ENCODE measurements around the gene RRAS2. TPM values are rescaled to one million over a fixed set of nuclear protein-coding genes. Genes with fewer than 3 reads are reported as not detected.

RRAS2 gene
- total and polyA plus RNA-seq, 2 donors (not counting 3 experiments of a cell fraction or from before 2014, with no cell fraction given) = 30.1 to 80.5 TPM

DNA sequence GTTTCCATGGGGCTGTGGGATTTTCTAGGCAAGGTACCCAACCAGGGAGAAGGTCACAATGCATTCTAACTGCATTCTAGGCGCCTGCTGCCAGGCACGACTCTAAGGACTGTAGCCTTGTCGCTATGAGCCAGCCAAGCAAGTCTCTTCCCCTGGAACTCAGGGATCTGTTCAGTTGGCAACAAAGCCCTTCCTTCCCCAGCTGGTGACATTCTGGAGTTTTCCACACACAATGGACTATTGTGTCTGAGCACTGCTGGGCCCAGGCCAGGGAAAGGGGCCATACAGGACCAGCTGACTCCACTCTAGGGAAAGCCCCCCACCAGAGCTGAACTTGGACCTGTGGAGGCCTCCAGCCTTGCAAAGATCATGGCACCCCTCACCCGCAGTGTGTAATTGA lies 116.8 kb downstream of the RRAS2 start:
- BruUV-seq (replicated peaks) = no TSS peak
- H3K4me2 ChIP-seq (ENCODE audit: insufficient read depth, low read length) = no peak overlapping the region
- no peak overlapping the region for H3K4me3 ChIP-seq (replicated peaks in 1 of 3; ENCODE audit: insufficient read depth in 1 of 3, low read depth in 1 of 3, low read length in 3 of 3)
- no peaks in the 10 kb centered on the region for H4K20me1 ChIP-seq (replicated peaks; ENCODE audit: control insufficient read depth, extremely low read depth, insufficient read depth, low read length)
- dilution Hi-C loops (cut with MboI; ENCODE audit: extremely low pct_ligation_motif_present, low sequenced_read_pairs) = no loop called here
- H3K36me3 ChIP-seq (ENCODE audit: control insufficient read depth in 2 of 2, extremely low read depth in 1 of 2, insufficient read depth in 2 of 2, low read length in 2 of 2) = no peaks in the 10 kb centered on the region
- no peak overlapping the region for H3K9ac ChIP-seq (replicated peaks; ENCODE audit: extremely low read depth, insufficient read depth, low read length)
- H2AFZ ChIP-seq (ENCODE audit: low read depth, low read length) = no peak overlapping the region
- H3K79me2 ChIP-seq (ENCODE audit: control insufficient read depth, insufficient read depth, low read length) = no peaks in the 10 kb centered on the region
- no peaks in the 10 kb centered on the region for H3K9me1 ChIP-seq (replicated peaks; ENCODE audit: control insufficient read depth, extremely low read depth, insufficient read depth, low read length)
- no peak overlapping the region for H3K27ac ChIP-seq (ENCODE audit: insufficient read depth, low read depth, low read length)
- intact Hi-C loops (cut with micrococcal nuclease) = no loop called here
- DNase-seq (ENCODE audit: low read depth, low spot score) (no peak), FAIRE-seq (no peak)
- ChIA-PET POLR2A (no interaction called here), CTCF (interaction anchor here (1.1 kb wide), 1 partner anchor 470 kb away, joined by 3 read pairs; no protein-coding TSS in a partner anchor)
- H3K9me3 ChIP-seq (replicated peaks; ENCODE audit: control insufficient read depth, insufficient read depth, low read length) = no peaks in the 10 kb centered on the region
- H3K27me3 ChIP-seq (ENCODE audit: control insufficient read depth in 2 of 2, insufficient read depth in 2 of 2, low read length in 2 of 2) = peaks cover 10 to 19% of the 10 kb centered on the region in 2 experiments
- TF ChIP-seq POLR2A (IDR thresholded peaks at IDR 0.05; ENCODE audit: low read depth, low read length) (no peak), GATA2 (IDR thresholded peaks at IDR 0.05; ENCODE audit: insufficient read depth, insufficient read length, low read depth, low read length) (no peak), FOS (IDR thresholded peaks at IDR 0.05; ENCODE audit: borderline replicate concordance, insufficient read depth, low read length) (no peak), MYC (IDR thresholded peaks at IDR 0.05; ENCODE audit: low read depth, low read length) (no peak), EZH2 (IDR thresholded peaks at IDR 0.05; ENCODE audit: borderline replicate concordance, low read depth, low read length, severe bottlenecking) (no peak)
- TF ChIP-seq, protein P1, sequence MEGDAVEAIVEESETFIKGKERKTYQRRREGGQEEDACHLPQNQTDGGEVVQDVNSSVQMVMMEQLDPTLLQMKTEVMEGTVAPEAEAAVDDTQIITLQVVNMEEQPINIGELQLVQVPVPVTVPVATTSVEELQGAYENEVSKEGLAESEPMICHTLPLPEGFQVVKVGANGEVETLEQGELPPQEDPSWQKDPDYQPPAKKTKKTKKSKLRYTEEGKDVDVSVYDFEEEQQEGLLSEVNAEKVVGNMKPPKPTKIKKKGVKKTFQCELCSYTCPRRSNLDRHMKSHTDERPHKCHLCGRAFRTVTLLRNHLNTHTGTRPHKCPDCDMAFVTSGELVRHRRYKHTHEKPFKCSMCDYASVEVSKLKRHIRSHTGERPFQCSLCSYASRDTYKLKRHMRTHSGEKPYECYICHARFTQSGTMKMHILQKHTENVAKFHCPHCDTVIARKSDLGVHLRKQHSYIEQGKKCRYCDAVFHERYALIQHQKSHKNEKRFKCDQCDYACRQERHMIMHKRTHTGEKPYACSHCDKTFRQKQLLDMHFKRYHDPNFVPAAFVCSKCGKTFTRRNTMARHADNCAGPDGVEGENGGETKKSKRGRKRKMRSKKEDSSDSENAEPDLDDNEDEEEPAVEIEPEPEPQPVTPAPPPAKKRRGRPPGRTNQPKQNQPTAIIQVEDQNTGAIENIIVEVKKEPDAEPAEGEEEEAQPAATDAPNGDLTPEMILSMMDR (IDR thresholded peaks at IDR 0.05; ENCODE audit: extremely low read depth in 1 of 2, insufficient read depth in 1 of 2, low read depth in 1 of 2, low read length in 2 of 2) = no peak
- no peaks in the 10 kb centered on the region for H3K4me1 ChIP-seq (ENCODE audit: control insufficient read depth, extremely low read depth, insufficient read depth, low read length)

DNA sequence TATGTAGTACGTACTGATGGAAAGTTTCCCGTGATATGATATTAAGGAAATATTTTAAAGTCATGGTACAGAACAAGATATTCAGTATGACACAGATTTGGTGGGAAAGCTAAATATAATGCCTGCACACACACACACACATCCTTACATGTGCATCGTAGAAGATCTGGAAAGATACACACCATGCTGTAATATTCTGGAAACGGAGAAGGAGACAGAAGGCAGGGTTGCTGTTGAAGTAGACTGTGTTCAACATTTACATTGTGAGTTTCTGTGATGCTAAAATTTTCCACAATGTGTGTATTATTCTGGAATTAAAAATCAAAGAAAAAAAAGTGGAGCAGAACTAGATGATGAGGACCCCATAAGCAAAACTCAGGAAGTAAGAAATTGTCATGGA lies 118.0 kb downstream of the RRAS2 start:
- no peak overlapping the region for H3K27ac ChIP-seq (ENCODE audit: insufficient read depth, low read depth, low read length)
- dilution Hi-C loops (cut with MboI; ENCODE audit: extremely low pct_ligation_motif_present, low sequenced_read_pairs) (no loop called here), intact Hi-C loops (cut with micrococcal nuclease) (no loop called here)
- H4K20me1 ChIP-seq (replicated peaks; ENCODE audit: control insufficient read depth, extremely low read depth, insufficient read depth, low read length) = no peaks in the 10 kb centered on the region
- H3K4me3 ChIP-seq (replicated peaks in 1 of 3; ENCODE audit: insufficient read depth in 1 of 3, low read depth in 1 of 3, low read length in 3 of 3) = no peak overlapping the region
- ChIA-PET POLR2A (no interaction called here), CTCF (no interaction called here)
- no peaks in the 10 kb centered on the region for H3K9me1 ChIP-seq (replicated peaks; ENCODE audit: control insufficient read depth, extremely low read depth, insufficient read depth, low read length)
- BruUV-seq (replicated peaks) = no TSS peak
- FAIRE-seq (no peak), DNase-seq (ENCODE audit: low read depth, low spot score) (no peak)
- no peaks in the 10 kb centered on the region for H3K4me1 ChIP-seq (ENCODE audit: control insufficient read depth, extremely low read depth, insufficient read depth, low read length)
- TF ChIP-seq GATA2 (IDR thresholded peaks at IDR 0.05; ENCODE audit: insufficient read depth, insufficient read length, low read depth, low read length) = no peak
- no peak overlapping the region for H3K9ac ChIP-seq (replicated peaks; ENCODE audit: extremely low read depth, insufficient read depth, low read length)
- H3K36me3 ChIP-seq (ENCODE audit: control insufficient read depth in 2 of 2, extremely low read depth in 1 of 2, insufficient read depth in 2 of 2, low read length in 2 of 2) = no peaks in the 10 kb centered on the region
- no peak overlapping the region for H3K4me2 ChIP-seq (ENCODE audit: insufficient read depth, low read length)
- peaks cover 2 to 15% of the 10 kb centered on the region in 2 experiments for H3K27me3 ChIP-seq (ENCODE audit: control insufficient read depth in 2 of 2, insufficient read depth in 2 of 2, low read length in 2 of 2)
- H2AFZ ChIP-seq (ENCODE audit: low read depth, low read length) = no peak overlapping the region
- H3K9me3 ChIP-seq (replicated peaks; ENCODE audit: control insufficient read depth, insufficient read depth, low read length) = no peaks in the 10 kb centered on the region
- H3K79me2 ChIP-seq (ENCODE audit: control insufficient read depth, insufficient read depth, low read length) = no peaks in the 10 kb centered on the region

Data from endothelial cell of umbilical vein (primary cell).